ENCODE measurements around the gene KNG1.

DNA sequence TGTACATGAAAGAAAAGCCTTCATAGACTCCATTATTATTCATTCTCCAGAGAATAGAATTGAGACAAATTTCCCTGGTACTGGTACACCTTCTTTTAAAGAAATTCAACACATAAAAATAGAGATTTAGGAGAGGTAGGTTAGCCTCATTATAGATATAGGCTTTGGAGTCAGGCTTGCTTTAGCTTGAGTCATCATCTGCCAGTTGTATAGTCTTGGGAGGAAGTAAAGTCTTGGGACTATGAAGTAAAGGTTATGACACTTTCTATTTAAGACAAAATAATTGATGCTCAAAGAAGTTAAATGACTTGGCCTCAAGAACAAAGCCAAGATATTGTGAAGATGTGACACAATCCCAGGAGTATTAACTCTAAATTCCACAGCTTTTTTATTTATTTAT, 47.0 kb upstream of the KNG1 start:
- TF ChIP-seq, protein P1, sequence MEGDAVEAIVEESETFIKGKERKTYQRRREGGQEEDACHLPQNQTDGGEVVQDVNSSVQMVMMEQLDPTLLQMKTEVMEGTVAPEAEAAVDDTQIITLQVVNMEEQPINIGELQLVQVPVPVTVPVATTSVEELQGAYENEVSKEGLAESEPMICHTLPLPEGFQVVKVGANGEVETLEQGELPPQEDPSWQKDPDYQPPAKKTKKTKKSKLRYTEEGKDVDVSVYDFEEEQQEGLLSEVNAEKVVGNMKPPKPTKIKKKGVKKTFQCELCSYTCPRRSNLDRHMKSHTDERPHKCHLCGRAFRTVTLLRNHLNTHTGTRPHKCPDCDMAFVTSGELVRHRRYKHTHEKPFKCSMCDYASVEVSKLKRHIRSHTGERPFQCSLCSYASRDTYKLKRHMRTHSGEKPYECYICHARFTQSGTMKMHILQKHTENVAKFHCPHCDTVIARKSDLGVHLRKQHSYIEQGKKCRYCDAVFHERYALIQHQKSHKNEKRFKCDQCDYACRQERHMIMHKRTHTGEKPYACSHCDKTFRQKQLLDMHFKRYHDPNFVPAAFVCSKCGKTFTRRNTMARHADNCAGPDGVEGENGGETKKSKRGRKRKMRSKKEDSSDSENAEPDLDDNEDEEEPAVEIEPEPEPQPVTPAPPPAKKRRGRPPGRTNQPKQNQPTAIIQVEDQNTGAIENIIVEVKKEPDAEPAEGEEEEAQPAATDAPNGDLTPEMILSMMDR (IDR thresholded peaks at IDR 0.05; ENCODE audit: poor library complexity), result no peak
- TF ChIP-seq EZH2 (IDR thresholded peaks at IDR 0.05; ENCODE audit: borderline replicate concordance), result no peak
- no peak for TF ChIP-seq EZH2phosphoT487 (IDR thresholded peaks at IDR 0.05; ENCODE audit: low read depth, severe bottlenecking, unreplicated experiment)

All from hepatocyte (in vitro differentiated cells).